GM12878 (cell line): Measurements from ENCODE around the gene PSMC4. TPM values are rescaled to one million over a fixed set of nuclear protein-coding genes. Genes with fewer than 3 reads are reported as not detected.

Experiments used
- ATAC-seq: fragments of 200-7000 bp; cut with Tn5 transposase; 3 replicates; pipeline ENCODE4 v1.9.1; 2020; ENCODE audit warnings: mild to moderate bottlenecking, moderate library complexity
- BruUV-seq: library from RNA; stranded (reverse); fragments of 400-500 nt; replicated peaks from 2 replicates; lab custom pipeline; 2021; lab: Mats Ljungman, UMichigan
- CTCF ChIA-PET: fragments of 300-600 bp; sonication (Branson Sonifier 250); formaldehyde crosslinking; extraction: SDS; loops from one replicate; lab custom pipeline; 2021; ENCODE audit warnings: inconsistent platforms; lab: Yijun Ruan, JAX
- POLR2A ChIA-PET: fragments of 350-600 bp; formaldehyde crosslinking; extraction: SDS; loops from one replicate; lab custom pipeline; 2021; ENCODE audit warnings: inconsistent platforms; lab: Charles Lee
- RAD21 ChIA-PET: fragments of 300-600 bp; sonication (Branson Sonifier 250); formaldehyde crosslinking; loops from one replicate; lab custom pipeline; 2023; ENCODE audit warnings: antibody characterized with exemption; ENCODE audit not compliant: unreplicated experiment; lab: Charles Lee
- SMC1A ChIA-PET: fragments of 300-600 bp; sonication (Branson Sonifier 250); formaldehyde crosslinking; loops from one replicate; lab custom pipeline; 2023; ENCODE audit not compliant: unreplicated experiment, uncharacterized antibody; lab: Charles Lee
- DNase-seq: peaks from one replicate; pipeline ENCODE4 v3.0.0-alpha.2; 2011; ENCODE audit warnings: low read depth, low spot score
- FAIRE-seq: peaks from 3 replicates; lab custom pipeline; 2011; peaks lifted over from hg19 to GRCh38; lab: Jason Lieb, UNC
- H2AFZ ChIP-seq: 2 replicates; pipeline ENCODE4 v1.6.0; 2011; ENCODE audit warnings: low read depth, low read length, control low read depth; ENCODE audit not compliant: control insufficient read depth
- H3K27ac ChIP-seq: 2 replicates; pipeline ENCODE4 v1.5.1; 2011; ENCODE audit warnings: control low read depth; ENCODE audit not compliant: control insufficient read depth, insufficient read depth
- H3K27me3 ChIP-seq, 2 experiments: replicated peaks in 1 of 2; 2 replicates each; pipeline versions ENCODE4 v1.6.0 to v1.6.1; 2011; ENCODE audit warnings: low read length in 1 of 2; ENCODE audit not compliant: control insufficient read depth in 2 of 2, insufficient read depth in 2 of 2
- H3K36me3 ChIP-seq, 2 experiments: 2 replicates each; pipeline ENCODE4 v1.5.1; 2011; ENCODE audit warnings: low read length in 1 of 2; ENCODE audit not compliant: control insufficient read depth in 2 of 2, insufficient read depth in 2 of 2
- H3K4me1 ChIP-seq: 2 replicates; pipeline ENCODE4 v1.6.1; 2011; ENCODE audit warnings: mild to moderate bottlenecking, low read length, moderate library complexity, mixed read lengths; ENCODE audit not compliant: control insufficient read depth, insufficient read depth
- H3K4me2 ChIP-seq: 2 replicates; pipeline ENCODE4 v1.6.0; 2011; ENCODE audit warnings: control low read depth; ENCODE audit not compliant: control insufficient read depth, insufficient read depth
- H3K4me3 ChIP-seq: fragments of 200-600 bp; sonication (generic); 2 replicates; pipeline ENCODE4 v1.5.1; 2016
- H3K79me2 ChIP-seq: 2 replicates; pipeline ENCODE4 v1.6.0; 2011; ENCODE audit warnings: low read length; ENCODE audit not compliant: control insufficient read depth, insufficient read depth
- H3K9ac ChIP-seq: 2 replicates; pipeline ENCODE4 v1.8.0; 2011; ENCODE audit warnings: low read length, control low read depth, mixed read lengths; ENCODE audit not compliant: control insufficient read depth, insufficient read depth
- H3K9me3 ChIP-seq: replicated peaks from 3 replicates; pipeline ENCODE4 v1.5.1; 2011; ENCODE audit warnings: mild to moderate bottlenecking, low read length; ENCODE audit not compliant: control insufficient read depth, insufficient read depth
- H4K20me1 ChIP-seq: 2 replicates; pipeline ENCODE4 v1.6.0; 2011; ENCODE audit not compliant: control insufficient read depth, insufficient read depth
- BHLHE40 ChIP-seq, 2 experiments: fragments of 450-650 bp in 1 of 2; IDR thresholded peaks; 2 replicates each; pipeline ENCODE4 v1.6.1; 2011 to 2017; ENCODE audit warnings: low read depth in 2 of 2, borderline replicate concordance in 1 of 2, improper control_type of control experiment in 1 of 2, low read length in 1 of 2, mild to moderate bottlenecking in 1 of 2
- FOS ChIP-seq: IDR thresholded peaks from 3 replicates; pipeline ENCODE4 v1.6.1; 2011; ENCODE audit warnings: borderline replicate concordance; ENCODE audit not compliant: insufficient read length; ENCODE audit errors: extremely low read depth
- MXI1 ChIP-seq: fragments of 150-350 bp; IDR thresholded peaks from 2 replicates; pipeline ENCODE4 v1.6.1; 2011; ENCODE audit warnings: low read depth, mild to moderate bottlenecking, inconsistent platforms, low read length, improper control_type of control experiment
- MYC ChIP-seq: IDR thresholded peaks from 2 replicates; pipeline ENCODE4 v1.6.1; 2011; ENCODE audit warnings: mild to moderate bottlenecking, low read length, moderate library complexity, inconsistent platforms; ENCODE audit not compliant: insufficient read depth, insufficient replicate concordance, insufficient read length, severe bottlenecking
- RELA ChIP-seq: fragments of 450-650 bp; IDR thresholded peaks from 2 replicates; pipeline ENCODE4 v1.8.0; 2014; ENCODE audit warnings: borderline replicate concordance; ENCODE audit not compliant: partially characterized antibody
- SIN3A ChIP-seq: IDR thresholded peaks from 2 replicates; pipeline ENCODE4 v1.6.1; 2012; ENCODE audit warnings: low read depth, low read length, improper control_type of control experiment
- SIX5 ChIP-seq: IDR thresholded peaks from 2 replicates; pipeline ENCODE4 v1.6.1; 2011; ENCODE audit warnings: mild to moderate bottlenecking, low read depth, low read length, moderate library complexity; ENCODE audit not compliant: severe bottlenecking
- SMC3 ChIP-seq: IDR thresholded peaks from 2 replicates; pipeline ENCODE4 v1.6.1; 2011; ENCODE audit warnings: low read length, improper control_type of control experiment, borderline replicate concordance
- in situ Hi-C: fragments of 300-500 bp; cut with MboI; formaldehyde crosslinking; loops from 9 replicates; pipeline ENCODE4 v1.14.3; 2018; ENCODE audit warnings: mixed read lengths
- intact Hi-C: fragments of 100-400 bp; cut with micrococcal nuclease; formaldehyde crosslinking; loops from one replicate; pipeline ENCODE4 v1.14.2; 2022; ENCODE audit not compliant: unreplicated experiment
- polyA plus RNA-seq, 11 experiments: library from polyadenylated mRNA; depleted of rRNA in 4 of 11; unstranded in 6 of 11; stranded (reverse) in 5 of 11; fragments of >200 nt; fragmentation: Nextera tagmentation in 4 of 11; fragmentation: Illumina TruSeq in 1 of 11; extraction: Ambion mirVana in 4 of 11; extraction: Trizol in 1 of 11; gene quantifications; 1 replicate in 1 of 11; 2 replicates in 10 of 11; pipeline versions ENCODE4 v1.2.1 to v1.2.3, GENCODE V29; 2011 to 2016; ENCODE audit warnings: inconsistent platforms in 2 of 11, missing spikeins in 2 of 11, low read depth in 1 of 11
- total RNA-seq, 4 experiments: library from RNA; depleted of rRNA in 3 of 4; stranded (reverse); fragments of >200 nt in 3 of 4; fragmentation: Illumina TruSeq in 1 of 4; extraction: Trizol in 1 of 4; gene quantifications; 2 replicates each; pipeline versions ENCODE4 v1.2.1 to v1.2.3, GENCODE V29; 2013 to 2021
- TF ChIP-seq, protein P1 (sequence below): IDR thresholded peaks from 2 replicates; pipeline ENCODE4 v1.6.1; 2012; ENCODE audit warnings: low read length, inconsistent platforms

Gene PSMC4
- total and polyA plus RNA-seq, 10 of the 15 experiments (the other 5 are each of a cell fraction or from before 2014, with no cell fraction given), result 55.2 to 328 (median 127) TPM

DNA sequence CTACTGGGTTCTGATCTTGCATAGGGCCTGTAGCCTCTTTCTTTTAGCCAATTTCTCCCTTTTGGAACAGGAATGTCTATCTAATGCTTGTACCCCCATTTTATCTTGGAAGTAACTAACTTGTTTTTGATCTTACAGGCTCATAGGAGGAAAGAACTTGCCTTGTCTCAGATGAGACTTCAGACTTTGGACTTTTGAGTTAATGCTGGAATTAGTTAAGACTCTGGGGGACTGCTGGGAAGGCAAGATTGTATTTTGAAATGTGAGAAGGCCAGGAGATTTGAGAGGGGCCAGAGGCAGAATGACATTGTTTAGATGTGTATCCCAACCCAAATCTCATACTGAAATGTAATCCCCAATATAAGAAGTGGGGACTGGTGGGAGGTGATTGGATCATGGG lies 23.4 kb downstream of the PSMC4 start:
- H3K9me3 ChIP-seq, result peaks cover 8% of the 10 kb centered on the region; the same call in 2 of the 3 replicates
- H3K4me3 ChIP-seq, result no peak overlapping the region
- H3K27me3 ChIP-seq, result no peaks in the 10 kb centered on the region
- FAIRE-seq, result no peak
- H3K79me2 ChIP-seq, result peaks cover 16% of the 10 kb centered on the region
- no peak for DNase-seq
- ChIA-PET SMC1A (no interaction called here), CTCF (no interaction called here), POLR2A (interaction anchor here (0.5 kb wide), 1 partner anchor 21 kb away, joined by 4 read pairs; no protein-coding TSS in a partner anchor), RAD21 (no interaction called here)
- H4K20me1 ChIP-seq, result no peaks in the 10 kb centered on the region
- H3K4me2 ChIP-seq, result no peak overlapping the region
- in situ Hi-C loops (no loop called here), intact Hi-C loops (no loop called here)
- no peaks in the 10 kb centered on the region for H3K36me3 ChIP-seq
- H3K4me1 ChIP-seq, result peaks cover 4% of the 10 kb centered on the region; the same call in 1 of the 2 replicates
- TF ChIP-seq SIX5 (no peak), SMC3 (no peak), RELA (no peak), BHLHE40 (IDR thresholded peaks at IDR 0.05; ENCODE audit: borderline replicate concordance in 1 of 2, low read depth in 2 of 2, low read length in 1 of 2) (no peak), FOS (no peak), MXI1 (no peak), MYC (no peak), SIN3A (no peak)
- TF ChIP-seq, protein P1, sequence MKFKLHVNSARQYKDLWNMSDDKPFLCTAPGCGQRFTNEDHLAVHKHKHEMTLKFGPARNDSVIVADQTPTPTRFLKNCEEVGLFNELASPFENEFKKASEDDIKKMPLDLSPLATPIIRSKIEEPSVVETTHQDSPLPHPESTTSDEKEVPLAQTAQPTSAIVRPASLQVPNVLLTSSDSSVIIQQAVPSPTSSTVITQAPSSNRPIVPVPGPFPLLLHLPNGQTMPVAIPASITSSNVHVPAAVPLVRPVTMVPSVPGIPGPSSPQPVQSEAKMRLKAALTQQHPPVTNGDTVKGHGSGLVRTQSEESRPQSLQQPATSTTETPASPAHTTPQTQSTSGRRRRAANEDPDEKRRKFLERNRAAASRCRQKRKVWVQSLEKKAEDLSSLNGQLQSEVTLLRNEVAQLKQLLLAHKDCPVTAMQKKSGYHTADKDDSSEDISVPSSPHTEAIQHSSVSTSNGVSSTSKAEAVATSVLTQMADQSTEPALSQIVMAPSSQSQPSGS, result no peak
- H2AFZ ChIP-seq, result no peak overlapping the region
- H3K9ac ChIP-seq, result no peak overlapping the region
- H3K27ac ChIP-seq, result no peak overlapping the region
- no TSS peak for BruUV-seq
- no peak for ATAC-seq
